Astrocyte (in vitro differentiated cells and primary cell): ENCODE data around the gene ADAMTS17. TPM values are rescaled to one million over a fixed set of nuclear protein-coding genes. Genes with fewer than 3 reads are reported as not detected.

Experiments
- DNase-seq: peaks from one replicate; pipeline ENCODE4 v3.0.0-alpha.2; 2010; ENCODE audit warnings: low read depth
- FAIRE-seq: peaks from 2 replicates; lab custom pipeline; 2011; peaks lifted over from hg19 to GRCh38; lab: Jason Lieb, UNC
- H2AFZ ChIP-seq: 2 replicates; pipeline ENCODE4 v1.6.0; 2012; ENCODE audit warnings: low read depth, low read length, inconsistent platforms
- H3K27ac ChIP-seq: 2 replicates; pipeline ENCODE4 v1.5.1; 2011; ENCODE audit warnings: low read depth, low read length, inconsistent platforms
- H3K27me3 ChIP-seq: 2 replicates; pipeline ENCODE4 v1.6.0; 2011; ENCODE audit warnings: low read length, inconsistent platforms; ENCODE audit not compliant: insufficient read depth
- H3K36me3 ChIP-seq: 2 replicates; pipeline ENCODE4 v1.5.1; 2011; ENCODE audit warnings: low read length, inconsistent platforms; ENCODE audit not compliant: insufficient read depth
- H3K4me1 ChIP-seq: 2 replicates; pipeline ENCODE4 v1.5.1; 2011; ENCODE audit warnings: low read length, inconsistent platforms; ENCODE audit not compliant: insufficient read depth
- H3K4me2 ChIP-seq: 2 replicates; pipeline ENCODE4 v1.6.0; 2012; ENCODE audit warnings: low read length, inconsistent platforms
- H3K4me3 ChIP-seq: 2 replicates; pipeline ENCODE4 v1.5.1; 2011; ENCODE audit warnings: low read depth, mild to moderate bottlenecking, low read length, inconsistent platforms; ENCODE audit not compliant: insufficient read depth
- H3K79me2 ChIP-seq: 2 replicates; pipeline ENCODE4 v1.6.0; 2012; ENCODE audit warnings: mild to moderate bottlenecking, low read length, inconsistent platforms; ENCODE audit not compliant: insufficient read depth
- H3K9ac ChIP-seq: 2 replicates; pipeline ENCODE4 v1.6.0; 2012; ENCODE audit warnings: mild to moderate bottlenecking, low read length, inconsistent platforms
- H3K9me3 ChIP-seq: 2 replicates; pipeline ENCODE4 v1.5.1; 2012; ENCODE audit warnings: low read depth, mild to moderate bottlenecking, low read length, inconsistent platforms; ENCODE audit not compliant: insufficient read depth
- H4K20me1 ChIP-seq: 2 replicates; pipeline ENCODE4 v1.6.0; 2012; ENCODE audit warnings: low read length, inconsistent platforms; ENCODE audit not compliant: insufficient read depth
- H3K27ac Mint-ChIP-seq: one replicate; pipeline ENCODE4 v1.8.0; 2021; ENCODE audit warnings: mild to moderate bottlenecking, mixed read lengths; ENCODE audit not compliant: unreplicated experiment
- H3K27me3 Mint-ChIP-seq: one replicate; pipeline ENCODE4 v1.8.0; 2021; ENCODE audit warnings: low read depth, mixed read lengths; ENCODE audit not compliant: unreplicated experiment
- H3K36me3 Mint-ChIP-seq: one replicate; pipeline ENCODE4 v1.8.0; 2021; ENCODE audit warnings: low read depth, mixed read lengths; ENCODE audit not compliant: unreplicated experiment
- H3K4me1 Mint-ChIP-seq: one replicate; pipeline ENCODE4 v1.8.0; 2021; ENCODE audit warnings: low read depth, mixed read lengths; ENCODE audit not compliant: unreplicated experiment
- H3K4me3 Mint-ChIP-seq: one replicate; pipeline ENCODE4 v1.8.0; 2021; ENCODE audit warnings: mild to moderate bottlenecking, moderate library complexity, mixed read lengths; ENCODE audit not compliant: unreplicated experiment
- H3K9me3 Mint-ChIP-seq: one replicate; pipeline ENCODE4 v1.8.0; 2021; ENCODE audit warnings: mild to moderate bottlenecking, mixed read lengths; ENCODE audit not compliant: unreplicated experiment
- CTCF ChIP-seq: IDR thresholded peaks from 2 replicates; pipeline ENCODE4 v1.5.1; 2011; ENCODE audit warnings: low read depth, mild to moderate bottlenecking, inconsistent platforms, low read length, moderate library complexity; ENCODE audit not compliant: insufficient read depth
- EZH2 ChIP-seq: IDR thresholded peaks from 2 replicates; pipeline ENCODE4 v1.6.1; 2012; ENCODE audit warnings: mild to moderate bottlenecking, low read length, inconsistent platforms; ENCODE audit not compliant: insufficient read depth
- total RNA-seq: library from RNA; stranded (reverse); gene quantifications from 2 replicates; pipeline ENCODE4 v1.2.1, GENCODE V29; 2021

The ADAMTS17 gene
- total RNA-seq, 1 donor from 2014 or later, result 0.27 TPM

- TF ChIP-seq CTCF (no peak), EZH2 (no peak)
- Mint-ChIP-seq H3K27me3 (peaks cover 40% of the 10 kb centered on the region), H3K4me1 (no peaks in the 10 kb centered on the region), H3K27ac (no peak overlapping the region), H3K4me3 (no peak overlapping the region), H3K36me3 (no peaks in the 10 kb centered on the region), H3K9me3 (no peaks in the 10 kb centered on the region)
- H3K27ac ChIP-seq, result no peak overlapping the region
- H3K9ac ChIP-seq, result no peak overlapping the region
- FAIRE-seq (no peak), DNase-seq (no peak)
- no peaks in the 10 kb centered on the region for H4K20me1 ChIP-seq
- no peaks in the 10 kb centered on the region for H3K27me3 ChIP-seq
- no peaks in the 10 kb centered on the region for H3K79me2 ChIP-seq
- H3K4me2 ChIP-seq, result no peak overlapping the region
- no peaks in the 10 kb centered on the region for H3K36me3 ChIP-seq
- H3K4me1 ChIP-seq, result no peaks in the 10 kb centered on the region
- no peak overlapping the region for H3K4me3 ChIP-seq
- no peaks in the 10 kb centered on the region for H3K9me3 ChIP-seq
- H2AFZ ChIP-seq, result no peak overlapping the region
Measured at GRCh38 chr15:99997112-99997651, 344.6 kb downstream of the ADAMTS17 start.

GRCh38 chr15:99996660-99997059 is 345.1 kb downstream of the ADAMTS17 start:
- no peak overlapping the region for H3K9ac ChIP-seq
- no peaks in the 10 kb centered on the region for H3K27me3 ChIP-seq
- H3K36me3 ChIP-seq, result no peaks in the 10 kb centered on the region
- Mint-ChIP-seq H3K4me1 (no peaks in the 10 kb centered on the region), H3K9me3 (no peaks in the 10 kb centered on the region), H3K27me3 (peaks cover 39% of the 10 kb centered on the region), H3K27ac (no peak overlapping the region), H3K36me3 (no peaks in the 10 kb centered on the region), H3K4me3 (no peak overlapping the region)
- no peaks in the 10 kb centered on the region for H3K9me3 ChIP-seq
- H3K4me1 ChIP-seq, result no peaks in the 10 kb centered on the region
- H3K4me2 ChIP-seq, result no peak overlapping the region
- FAIRE-seq (no peak), DNase-seq (no peak)
- no peaks in the 10 kb centered on the region for H4K20me1 ChIP-seq
- TF ChIP-seq CTCF (no peak), EZH2 (no peak)
- H3K4me3 ChIP-seq, result no peak overlapping the region
- no peaks in the 10 kb centered on the region for H3K79me2 ChIP-seq
- H3K27ac ChIP-seq, result no peak overlapping the region
- H2AFZ ChIP-seq, result no peak overlapping the region

- Histone ChIP-seq H3K4me1 (no peaks in the 10 kb centered on the region), H3K27ac (no peak overlapping the region), H3K36me3 (no peaks in the 10 kb centered on the region), H3K9ac (no peak overlapping the region), H4K20me1 (no peaks in the 10 kb centered on the region), H2AFZ (no peak overlapping the region), H3K27me3 (no peaks in the 10 kb centered on the region), H3K4me3 (no peak overlapping the region), H3K79me2 (no peaks in the 10 kb centered on the region), H3K9me3 (no peaks in the 10 kb centered on the region), H3K4me2 (no peak overlapping the region)
- H3K4me3 Mint-ChIP-seq, result no peak overlapping the region
- no peaks in the 10 kb centered on the region for H3K9me3 Mint-ChIP-seq
- no peak for TF ChIP-seq CTCF
- TF ChIP-seq EZH2, result no peak
- no peaks in the 10 kb centered on the region for H3K4me1 Mint-ChIP-seq
- peaks cover 39% of the 10 kb centered on the region for H3K27me3 Mint-ChIP-seq
- FAIRE-seq (no peak), DNase-seq (no peak)
- H3K27ac Mint-ChIP-seq, result no peak overlapping the region
- no peaks in the 10 kb centered on the region for H3K36me3 Mint-ChIP-seq
Measured at GRCh38 chr15:99995543-99995942, 346.2 kb downstream of the ADAMTS17 start.
